ENCODE measurements around the gene SFMBT1.

Gene SFMBT1

GRCh38 chr3:52897130-52898122 lies 148.4 kb downstream of the SFMBT1 start, which contains the start of gene STIMATE:
Gene STIMATE, minus strand, starts transcription at chr3:52897548. Its CDS starts 98 bp downstream, at chr3:52897450.
- TF ChIP-seq CTCF (IDR thresholded peaks at IDR 0.05; ENCODE audit: low read depth, low read length), result no peak
- H3K4me3 ChIP-seq (replicated peaks in 1 of 2; ENCODE audit: low read depth in 2 of 2, low read length in 2 of 2), result peak within 1 kb of the TSS; percentile 72 to 84
- DNase-seq (ENCODE audit: low read depth in 2 of 2), result peak; percentile 70 to 79

GRCh38 chr3:52896613-52897012 lies 149.3 kb downstream of the SFMBT1 start:
- no peak for TF ChIP-seq CTCF (IDR thresholded peaks at IDR 0.05; ENCODE audit: low read depth, low read length)
- no peak for DNase-seq (ENCODE audit: low read depth in 2 of 2)
- peak overlapping the region; percentile 72 to 84 for H3K4me3 ChIP-seq (replicated peaks in 1 of 2; ENCODE audit: low read depth in 2 of 2, low read length in 2 of 2)

- H3K4me3 ChIP-seq (replicated peaks in 1 of 2; ENCODE audit: low read depth in 2 of 2, low read length in 2 of 2), result peak overlapping the region; percentile 72 to 84
- TF ChIP-seq CTCF (IDR thresholded peaks at IDR 0.05; ENCODE audit: low read depth, low read length), result no peak
- DNase-seq (ENCODE audit: low read depth in 2 of 2), result no peak
Observed at GRCh38 chr3:52896151-52896550, 149.7 kb downstream of the SFMBT1 start.

- no peak overlapping the region for H3K4me3 ChIP-seq (replicated peaks in 1 of 2; ENCODE audit: low read depth in 2 of 2, low read length in 2 of 2)
- no peak for DNase-seq (ENCODE audit: low read depth in 2 of 2)
- no peak for TF ChIP-seq CTCF (IDR thresholded peaks at IDR 0.05; ENCODE audit: low read depth, low read length)
Observed at GRCh38 chr3:52895418-52895817, 150.5 kb downstream of the SFMBT1 start.

- no peak for TF ChIP-seq CTCF (IDR thresholded peaks at IDR 0.05; ENCODE audit: low read depth, low read length)
- H3K4me3 ChIP-seq (replicated peaks in 1 of 2; ENCODE audit: low read depth in 2 of 2, low read length in 2 of 2), result no peak overlapping the region
- DNase-seq (ENCODE audit: low read depth in 2 of 2), result no peak
Observed at GRCh38 chr3:52894756-52895155, 151.1 kb downstream of the SFMBT1 start.

GRCh38 chr3:52893723-52894122 lies 152.2 kb downstream of the SFMBT1 start:
- TF ChIP-seq CTCF (IDR thresholded peaks at IDR 0.05; ENCODE audit: low read depth, low read length), result no peak
- no peak for DNase-seq (ENCODE audit: low read depth in 2 of 2)
- no peak overlapping the region for H3K4me3 ChIP-seq (replicated peaks in 1 of 2; ENCODE audit: low read depth in 2 of 2, low read length in 2 of 2)

Data from cardiac fibroblast (primary cell).